CD14-positive monocyte (primary cell): ENCODE measurements around the gene TACC2. TPM values are rescaled to one million over a fixed set of nuclear protein-coding genes. Genes with fewer than 3 reads are reported as not detected.
"Not testable (repeated sequence)": the region's sequence is repeated elsewhere in the genome, so short reads cannot be mapped to it uniquely, and the experiment has no call there.

Experiments
- DNase-seq, 3 donors: peaks; one replicate each; pipeline ENCODE4 v3.0.0-alpha.2; 2011 to 2022
- H2AFZ ChIP-seq: 2 replicates; pipeline ENCODE4 v1.6.0; 2012; ENCODE audit warnings: mild to moderate bottlenecking, low read depth, low read length, inconsistent platforms; ENCODE audit not compliant: insufficient read depth, poor library complexity, severe bottlenecking
- H3K27ac ChIP-seq, 2 donors: 1 replicate in 1 of 2; 2 replicates in 1 of 2; pipeline ENCODE4 v1.5.1; 2012 to 2013; ENCODE audit warnings: low read length in 2 of 2, control low read depth in 1 of 2, inconsistent platforms in 1 of 2, low read depth in 1 of 2, mild to moderate bottlenecking in 1 of 2
- H3K27me3 ChIP-seq, 2 donors: one replicate each; pipeline versions ENCODE4 v1.6.0 to v1.6.1; 2011 to 2013; ENCODE audit warnings: low read length in 2 of 2; ENCODE audit not compliant: control insufficient read depth in 2 of 2, insufficient read depth in 2 of 2
- H3K36me3 ChIP-seq, 2 donors: replicated peaks in 1 of 2; 1 replicate in 1 of 2; 2 replicates in 1 of 2; pipeline versions ENCODE4 v1.5.1 to v1.6.1; 2012 to 2013; ENCODE audit warnings: low read length in 2 of 2, control low read depth in 1 of 2, inconsistent platforms in 1 of 2, mild to moderate bottlenecking in 1 of 2; ENCODE audit not compliant: insufficient read depth in 2 of 2, control insufficient read depth in 1 of 2
- H3K4me1 ChIP-seq, 2 donors: 1 replicate in 1 of 2; 2 replicates in 1 of 2; pipeline versions ENCODE4 v1.5.1 to v1.6.1; 2012 to 2013; ENCODE audit warnings: low read length in 2 of 2, control low read depth in 1 of 2, inconsistent platforms in 1 of 2, mild to moderate bottlenecking in 1 of 2, moderate library complexity in 1 of 2; ENCODE audit not compliant: insufficient read depth in 2 of 2, control insufficient read depth in 1 of 2
- H3K4me2 ChIP-seq: replicated peaks from 2 replicates; pipeline ENCODE3; 2012; ENCODE audit warnings: low read length, moderate library complexity, mild to moderate bottlenecking; ENCODE audit not compliant: poor library complexity, severe bottlenecking; ENCODE audit errors: extremely low read depth
- H3K4me3 ChIP-seq, 3 experiments: fragments of 200-600 bp in 1 of 3; sonication (generic) in 1 of 3; replicated peaks in 1 of 3; 1 replicate in 2 of 3; 2 replicates in 1 of 3; pipeline ENCODE4 v1.5.1; 2011 to 2013; ENCODE audit warnings: low read length in 3 of 3, mild to moderate bottlenecking in 3 of 3, control low read depth in 2 of 3, low read depth in 2 of 3, inconsistent platforms in 1 of 3, moderate library complexity in 1 of 3
- H3K79me2 ChIP-seq: 2 replicates; pipeline ENCODE4 v1.6.0; 2012; ENCODE audit warnings: mild to moderate bottlenecking, control low read depth, inconsistent platforms, low read length, moderate library complexity; ENCODE audit not compliant: insufficient read depth
- H3K9ac ChIP-seq: 2 replicates; pipeline ENCODE4 v1.6.0; 2017; ENCODE audit warnings: low read length, mild to moderate bottlenecking; ENCODE audit not compliant: insufficient read depth, poor library complexity, severe bottlenecking
- H3K9me3 ChIP-seq, 2 donors: replicated peaks in 1 of 2; 1 replicate in 1 of 2; 2 replicates in 1 of 2; pipeline versions ENCODE4 v1.5.1 to v1.6.1; 2012 to 2013; ENCODE audit warnings: low read length in 2 of 2, control low read depth in 1 of 2; ENCODE audit not compliant: control insufficient read depth in 1 of 2, insufficient read depth in 1 of 2
- H4K20me1 ChIP-seq: 2 replicates; pipeline ENCODE4 v1.6.0; 2012; ENCODE audit warnings: mild to moderate bottlenecking, low read length, control low read depth, moderate library complexity; ENCODE audit not compliant: insufficient read depth
- H3K27ac Mint-ChIP-seq, 7 donors: one replicate each; pipeline ENCODE4 v1.8.0; 2020; ENCODE audit warnings: mild to moderate bottlenecking in 7 of 7, mixed read lengths in 7 of 7, moderate library complexity in 6 of 7, inconsistent platforms in 2 of 7
- H3K27me3 Mint-ChIP-seq, 3 donors: one replicate each; pipeline ENCODE4 v1.8.0; 2021 to 2022; ENCODE audit warnings: low read depth in 3 of 3, mild to moderate bottlenecking in 3 of 3, mixed read lengths in 3 of 3, moderate library complexity in 3 of 3, inconsistent platforms in 1 of 3
- H3K36me3 Mint-ChIP-seq, 2 donors: one replicate each; pipeline ENCODE4 v1.8.0; 2020; ENCODE audit warnings: mixed read lengths in 2 of 2, inconsistent platforms in 1 of 2, mild to moderate bottlenecking in 1 of 2
- H3K4me1 Mint-ChIP-seq: one replicate; pipeline ENCODE4 v1.8.0; 2020; ENCODE audit warnings: mild to moderate bottlenecking, mixed read lengths
- H3K4me3 Mint-ChIP-seq, 2 donors: one replicate each; pipeline ENCODE4 v1.8.0; 2020; ENCODE audit warnings: mild to moderate bottlenecking in 2 of 2, mixed read lengths in 2 of 2, moderate library complexity in 1 of 2
- H3K9me3 Mint-ChIP-seq, 7 donors: one replicate each; pipeline ENCODE4 v1.8.0; 2020 to 2022; ENCODE audit warnings: mixed read lengths in 7 of 7, mild to moderate bottlenecking in 6 of 7, moderate library complexity in 6 of 7, inconsistent platforms in 2 of 7
- WGBS: methylation state at CpG from one replicate; pipeline ENCODE4 v1.1.5; 2013; ENCODE audit warnings: missing lambda C conversion rate; ENCODE audit not compliant: insufficient coverage; 5-methylcytosine and 5-hydroxymethylcytosine counted together
- intact Hi-C, 2 donors: fragments of 100-400 bp; cut with micrococcal nuclease; formaldehyde crosslinking; loops; one replicate each; pipeline versions ENCODE4 v1.15.0 to v1.15.1; 2023
- polyA plus RNA-seq, 3 donors: library from polyadenylated mRNA; depleted of rRNA in 1 of 3; unstranded in 2 of 3; stranded (reverse) in 1 of 3; fragments of 300-500 nt in 2 of 3; fragments of >200 nt in 1 of 3; fragmentation: Illumina TruSeq in 2 of 3; gene quantifications; 1 replicate in 2 of 3; 2 replicates in 1 of 3; pipeline ENCODE4 v1.2.3, GENCODE V29; 2012 to 2021
- TF ChIP-seq, protein P1 (sequence below): fragments of 200-600 bp; IDR thresholded peaks from one replicate; pipeline ENCODE4 v1.8.0; 2022; ENCODE audit warnings: antibody characterized with exemption, mild to moderate bottlenecking

Gene TACC2
- polyA plus RNA-seq, 3 donors: 0.03 TPM; not detected in 2

DNA sequence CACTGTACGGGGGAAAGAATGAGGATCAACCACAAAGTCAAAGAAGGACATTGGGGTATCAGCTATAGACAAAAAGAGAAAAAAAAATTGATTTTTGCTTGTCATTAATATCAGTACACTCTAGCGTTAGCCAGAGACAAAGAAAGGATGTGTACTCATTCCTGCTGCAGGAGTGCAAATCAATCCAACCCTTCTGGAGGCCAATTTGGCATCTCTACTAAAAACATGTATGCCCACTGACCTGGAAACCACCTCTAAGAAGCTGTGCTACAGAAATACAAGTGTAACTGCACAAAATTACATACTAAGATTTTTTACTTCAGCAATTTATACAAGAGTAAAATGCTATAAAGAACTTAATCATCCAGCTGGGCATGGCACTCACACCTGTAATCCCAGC lies 27.5 kb upstream of the TACC2 start:
- Histone ChIP-seq H3K9ac (no peak overlapping the region), H3K4me2 (no peak overlapping the region), H3K4me1 (no peaks in the 10 kb centered on the region), H3K27me3 (no peaks in the 10 kb centered on the region), H3K4me3 (no peak overlapping the region), H2AFZ (no peak overlapping the region), H3K79me2 (no peaks in the 10 kb centered on the region), H3K36me3 (peaks cover 41 to 71% of the 10 kb centered on the region in 2 donors), H4K20me1 (no peaks in the 10 kb centered on the region), H3K9me3 (no peaks in the 10 kb centered on the region), H3K27ac (no peak overlapping the region)
- H3K27me3 Mint-ChIP-seq: no peaks in the 10 kb centered on the region
- H3K27ac Mint-ChIP-seq: peak overlapping the region in 1 of 7 donors; percentile 30
- TF ChIP-seq, protein P1, sequence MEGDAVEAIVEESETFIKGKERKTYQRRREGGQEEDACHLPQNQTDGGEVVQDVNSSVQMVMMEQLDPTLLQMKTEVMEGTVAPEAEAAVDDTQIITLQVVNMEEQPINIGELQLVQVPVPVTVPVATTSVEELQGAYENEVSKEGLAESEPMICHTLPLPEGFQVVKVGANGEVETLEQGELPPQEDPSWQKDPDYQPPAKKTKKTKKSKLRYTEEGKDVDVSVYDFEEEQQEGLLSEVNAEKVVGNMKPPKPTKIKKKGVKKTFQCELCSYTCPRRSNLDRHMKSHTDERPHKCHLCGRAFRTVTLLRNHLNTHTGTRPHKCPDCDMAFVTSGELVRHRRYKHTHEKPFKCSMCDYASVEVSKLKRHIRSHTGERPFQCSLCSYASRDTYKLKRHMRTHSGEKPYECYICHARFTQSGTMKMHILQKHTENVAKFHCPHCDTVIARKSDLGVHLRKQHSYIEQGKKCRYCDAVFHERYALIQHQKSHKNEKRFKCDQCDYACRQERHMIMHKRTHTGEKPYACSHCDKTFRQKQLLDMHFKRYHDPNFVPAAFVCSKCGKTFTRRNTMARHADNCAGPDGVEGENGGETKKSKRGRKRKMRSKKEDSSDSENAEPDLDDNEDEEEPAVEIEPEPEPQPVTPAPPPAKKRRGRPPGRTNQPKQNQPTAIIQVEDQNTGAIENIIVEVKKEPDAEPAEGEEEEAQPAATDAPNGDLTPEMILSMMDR: no peak
- WGBS: no CpG with 5 or more reads among the region's 2 CpGs
- peaks cover 58 to 74% of the 10 kb centered on the region in 2 donors for H3K36me3 Mint-ChIP-seq
- no peak overlapping the region for H3K4me3 Mint-ChIP-seq
- intact Hi-C loops: no loop called here
- no peaks in the 10 kb centered on the region for H3K4me1 Mint-ChIP-seq
- DNase-seq: no peak
- H3K9me3 Mint-ChIP-seq: peaks cover 0 to under 1% (median 0%) of the 10 kb centered on the region in 7 donors

DNA sequence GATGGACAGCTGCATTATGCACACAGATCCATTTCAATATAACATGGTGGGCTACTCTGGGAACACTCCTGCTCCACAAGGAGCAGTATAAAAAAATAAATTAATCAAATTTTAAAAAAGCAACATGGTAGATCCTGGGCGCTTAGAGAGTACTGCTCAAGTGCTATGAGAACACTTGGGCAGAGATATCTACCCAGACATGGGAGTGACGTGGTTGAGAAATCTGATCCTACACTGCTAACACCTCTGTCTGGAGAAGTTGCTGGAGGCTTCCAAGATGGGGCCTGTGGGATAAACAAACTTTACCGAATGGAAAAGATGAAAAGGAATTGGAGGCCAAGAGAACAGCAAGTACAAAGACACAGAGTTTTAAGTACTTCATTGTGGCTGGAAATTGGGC lies 23.0 kb upstream of the TACC2 start:
- Histone ChIP-seq H3K36me3 (peaks cover 62 to 85% of the 10 kb centered on the region in 2 donors), H3K9ac (no peak overlapping the region), H3K27me3 (no peaks in the 10 kb centered on the region), H3K27ac (no peak overlapping the region), H3K4me2 (no peak overlapping the region), H3K79me2 (no peaks in the 10 kb centered on the region), H3K4me3 (no peak overlapping the region), H3K4me1 (no peaks in the 10 kb centered on the region), H4K20me1 (no peaks in the 10 kb centered on the region), H3K9me3 (no peaks in the 10 kb centered on the region), H2AFZ (no peak overlapping the region)
- Mint-ChIP-seq H3K4me1 (no peaks in the 10 kb centered on the region), H3K27ac (no peak overlapping the region), H3K27me3 (peaks cover 0 to under 1% (median 0%) of the 10 kb centered on the region in 3 donors), H3K4me3 (no peak overlapping the region), H3K36me3 (peaks cover 58 to 83% of the 10 kb centered on the region in 2 donors), H3K9me3 (no peaks in the 10 kb centered on the region)
- 100% methylated on average over 1 of the region's 3 CpGs for WGBS
- TF ChIP-seq, protein P1: no peak
- no peak for DNase-seq
- intact Hi-C loops: no loop called here

DNA sequence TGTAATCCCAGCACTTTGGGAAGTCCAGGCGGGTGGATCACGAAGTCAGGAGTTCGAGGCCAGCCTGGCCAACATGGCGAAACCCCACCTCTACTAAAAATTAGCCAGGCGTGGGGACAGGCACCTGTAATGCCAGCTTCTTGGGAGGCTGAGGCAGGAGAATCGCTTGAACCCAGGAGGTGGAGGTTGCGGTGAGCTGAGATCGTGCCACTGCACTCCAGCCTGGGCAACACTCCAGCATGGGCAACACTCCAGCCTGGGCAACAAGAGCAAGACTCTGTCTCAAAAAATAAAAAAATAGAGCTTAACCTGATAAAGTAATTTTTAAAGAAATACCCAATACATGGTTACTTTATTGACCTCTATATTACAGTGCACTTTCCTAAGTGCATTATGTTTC lies 19.9 kb upstream of the TACC2 start:
- H3K9me3 Mint-ChIP-seq, H3K9me3 ChIP-seq, H3K27ac ChIP-seq, H3K4me3 Mint-ChIP-seq, intact Hi-C loops, H3K4me2 ChIP-seq, H2AFZ ChIP-seq, H3K27me3 ChIP-seq, DNase-seq, H3K9ac ChIP-seq, H3K27ac Mint-ChIP-seq, H3K4me1 ChIP-seq, H3K27me3 Mint-ChIP-seq, H3K4me3 ChIP-seq, H4K20me1 ChIP-seq: not testable (repeated sequence)
- Mint-ChIP-seq H3K4me1 (peaks cover 14% of the 10 kb centered on the region), H3K36me3 (peaks cover 61 to 75% of the 10 kb centered on the region in 2 donors)
- Histone ChIP-seq H3K79me2 (peaks cover 18% of the 10 kb centered on the region), H3K36me3 (peaks cover 54 to 83% of the 10 kb centered on the region in 2 donors)
- 98% methylated on average over 8 of the region's 8 CpGs for WGBS
